GM18520 (cell line): ENCODE results near the gene CKAP2L.

Experiments
- ATAC-seq: cut with Tn5 transposase; IDR thresholded peaks from one replicate; pipeline ENCODE4 v1.9.1; 2021; ENCODE audit not compliant: unreplicated experiment

CKAP2L gene

DNA sequence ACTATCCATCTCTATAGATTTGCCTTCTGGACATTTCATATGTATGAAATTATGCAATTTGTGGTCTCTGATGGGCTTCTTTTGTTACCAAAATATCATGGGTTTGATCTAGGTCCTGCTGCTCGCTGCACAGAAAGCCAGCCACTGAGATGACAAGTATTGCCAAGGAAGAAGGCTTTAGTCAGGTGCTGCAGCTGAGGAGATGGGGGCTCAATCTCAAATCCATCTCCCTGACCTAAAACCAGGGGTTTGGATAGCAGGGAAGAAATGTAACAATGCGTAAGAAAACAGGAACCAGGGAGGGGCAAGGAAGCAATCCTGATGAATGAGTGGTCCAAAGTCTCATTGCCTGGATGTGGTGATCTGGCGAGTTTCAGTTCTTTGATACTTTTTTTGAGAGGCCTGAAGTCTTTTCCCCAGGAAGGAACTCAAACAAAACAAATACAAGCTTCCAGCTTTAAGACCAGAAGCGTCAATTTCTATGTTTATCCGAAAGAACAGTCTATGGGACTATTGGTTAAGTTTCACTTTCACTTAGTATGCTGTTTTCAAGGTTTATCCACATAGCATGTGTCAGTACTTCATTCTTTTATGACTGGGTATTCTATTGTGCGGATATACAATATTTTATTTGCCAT is 3.4 kb upstream of the CKAP2L start:
- ATAC-seq = no peak

DNA sequence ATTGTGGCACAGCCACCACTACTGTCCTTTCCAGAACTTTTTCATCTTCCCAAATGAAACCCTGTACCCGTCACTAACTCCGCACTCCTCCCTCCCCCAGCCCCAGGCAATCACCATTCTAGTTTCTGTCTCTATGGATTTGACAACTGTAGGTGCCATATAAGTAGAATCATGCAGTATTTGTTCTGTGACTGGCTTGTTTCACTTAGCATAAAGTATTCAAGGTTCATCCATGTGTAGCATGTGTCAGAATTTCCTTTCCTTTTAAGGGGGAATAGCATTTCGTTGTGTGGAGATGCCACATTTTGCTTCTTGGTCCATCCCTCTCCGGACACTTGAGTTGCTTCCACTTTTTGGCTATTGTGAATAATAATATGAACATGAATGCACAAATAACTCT is 842 bp upstream of the CKAP2L start:
- ATAC-seq = no peak

DNA sequence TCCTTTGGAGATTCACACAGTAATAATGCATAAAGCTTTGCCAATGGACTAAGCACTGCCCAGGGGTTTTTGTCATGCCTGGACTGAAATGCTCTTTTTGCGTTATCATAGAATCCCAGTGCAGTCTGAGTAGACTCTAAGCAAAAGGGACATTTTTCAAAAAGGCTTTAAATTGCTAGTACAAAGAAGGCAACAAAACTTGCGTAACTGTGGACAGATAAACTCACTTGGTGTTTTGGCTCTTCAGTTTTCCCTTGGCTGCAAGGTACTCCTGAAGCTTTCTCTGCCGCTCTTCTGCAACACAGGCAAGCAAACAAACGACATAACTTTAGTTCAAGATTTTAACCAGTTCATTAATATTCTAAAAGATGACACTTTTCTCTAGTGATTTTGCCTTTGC is 2.1 kb downstream of the CKAP2L start:
- ATAC-seq = no peak

DNA sequence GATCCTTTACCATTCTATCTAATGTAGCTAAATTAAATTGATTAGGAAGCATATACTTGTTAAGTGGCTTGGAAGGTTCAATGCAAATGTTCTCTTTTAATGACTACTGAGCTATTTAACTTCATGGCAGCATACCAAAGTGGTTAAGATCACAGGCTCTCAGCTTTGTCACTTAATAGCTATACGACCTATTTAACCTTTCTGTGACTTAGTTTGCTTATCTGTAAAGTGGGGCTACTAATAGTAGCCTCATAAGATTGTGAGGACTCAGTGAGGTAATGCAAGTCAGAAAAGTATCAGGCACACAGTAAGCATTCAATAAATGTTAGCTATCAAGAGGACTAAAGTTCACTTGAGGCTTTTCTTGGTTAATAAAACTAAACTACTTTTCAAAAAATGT is 4.3 kb downstream of the CKAP2L start:
- no peak for ATAC-seq

DNA sequence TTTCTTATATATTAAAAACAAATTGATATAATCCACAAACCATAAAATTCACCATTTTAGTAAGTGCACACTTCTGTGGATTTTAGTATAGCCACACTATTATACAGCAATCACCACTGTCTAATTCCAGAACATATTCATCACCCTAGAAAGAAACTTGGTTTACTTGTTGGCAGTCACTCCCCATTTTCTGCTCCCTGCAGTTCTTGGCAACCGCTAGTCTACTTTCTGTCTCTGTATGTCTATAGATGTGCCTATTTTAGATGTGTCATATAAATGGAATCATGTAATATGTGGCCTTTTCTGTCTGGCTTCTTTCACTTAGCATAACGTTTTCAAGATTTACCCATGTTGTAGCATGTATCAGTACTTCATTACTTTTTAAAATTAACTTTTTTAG is 5.7 kb downstream of the CKAP2L start:
- ATAC-seq = no peak

DNA sequence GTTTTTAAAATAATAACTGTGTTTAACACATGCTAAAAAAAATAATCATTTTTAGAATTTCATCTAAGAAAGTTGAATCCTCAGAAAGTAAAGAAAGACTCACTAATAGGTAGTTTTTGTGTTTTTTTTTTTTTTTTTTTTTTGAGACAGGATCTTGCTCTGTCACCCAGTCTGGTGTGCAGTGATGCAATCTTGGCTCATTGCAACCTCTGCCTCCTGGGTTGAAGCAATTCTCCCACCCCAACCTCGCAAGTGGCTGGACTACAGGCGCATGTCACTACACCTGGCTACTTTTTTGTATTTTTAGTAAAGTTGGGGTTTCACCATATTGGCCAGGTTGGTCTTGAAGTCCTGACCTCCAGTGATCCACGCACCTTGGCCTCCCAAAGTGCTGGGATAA is 7.1 kb downstream of the CKAP2L start:
- no peak for ATAC-seq

DNA sequence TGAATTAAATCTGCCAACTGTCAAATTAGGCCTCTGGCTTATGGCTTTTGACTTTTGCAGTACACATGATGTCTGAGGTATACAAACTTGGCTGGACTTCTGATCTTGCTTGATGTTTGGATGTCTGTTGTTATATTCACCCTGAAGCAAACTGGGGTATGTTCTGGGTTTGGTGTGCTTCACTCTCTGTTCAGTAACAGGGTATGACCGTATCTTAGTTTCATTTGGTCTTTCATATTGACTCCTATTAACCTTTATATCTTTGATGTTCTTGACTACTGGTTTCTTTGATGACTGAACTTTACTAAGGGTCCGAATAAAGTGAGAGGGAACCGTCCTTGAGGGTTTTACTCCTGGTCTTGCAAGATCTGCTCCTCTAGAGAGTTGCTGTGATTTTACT is 8.2 kb downstream of the CKAP2L start:
- no peak for ATAC-seq

DNA sequence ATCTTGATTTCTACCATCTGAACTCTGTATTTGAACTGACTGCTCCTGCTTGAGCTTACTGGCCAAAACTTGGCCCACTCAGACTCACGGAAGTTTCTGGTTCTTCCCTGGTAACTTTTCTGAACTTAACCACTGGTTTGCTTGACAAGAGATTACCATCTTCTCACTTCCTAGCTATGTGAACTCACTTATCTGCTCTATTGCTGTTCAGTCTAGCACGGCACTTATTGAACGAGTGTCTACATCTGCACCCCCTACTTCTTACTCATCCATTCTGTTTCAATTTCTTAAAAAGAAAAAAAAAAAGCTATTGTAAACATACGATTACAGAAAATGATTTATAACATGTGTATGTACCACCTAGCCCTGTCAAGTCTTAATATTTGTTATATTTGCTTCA is 9.0 kb downstream of the CKAP2L start:
- no peak for ATAC-seq

DNA sequence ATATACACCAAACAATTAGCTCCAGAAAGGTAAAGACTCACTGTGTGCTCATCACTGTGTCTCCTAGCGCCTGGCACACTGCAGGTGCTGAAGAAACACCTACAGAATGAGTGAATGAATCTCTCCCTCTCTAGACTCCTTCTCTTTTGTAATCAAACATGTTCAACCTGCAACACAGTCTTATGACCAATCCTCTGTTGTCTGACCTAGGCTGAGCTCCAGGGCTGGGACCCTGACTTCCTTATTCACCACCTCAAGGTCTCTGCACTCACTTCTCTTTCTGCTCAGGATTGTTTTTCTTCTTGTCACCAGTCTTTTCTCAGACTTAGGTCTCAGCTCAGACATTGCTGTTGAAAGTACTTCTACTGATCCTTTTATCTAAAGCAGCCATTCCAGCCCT is 9.8 kb downstream of the CKAP2L start:
- no peak for ATAC-seq

DNA sequence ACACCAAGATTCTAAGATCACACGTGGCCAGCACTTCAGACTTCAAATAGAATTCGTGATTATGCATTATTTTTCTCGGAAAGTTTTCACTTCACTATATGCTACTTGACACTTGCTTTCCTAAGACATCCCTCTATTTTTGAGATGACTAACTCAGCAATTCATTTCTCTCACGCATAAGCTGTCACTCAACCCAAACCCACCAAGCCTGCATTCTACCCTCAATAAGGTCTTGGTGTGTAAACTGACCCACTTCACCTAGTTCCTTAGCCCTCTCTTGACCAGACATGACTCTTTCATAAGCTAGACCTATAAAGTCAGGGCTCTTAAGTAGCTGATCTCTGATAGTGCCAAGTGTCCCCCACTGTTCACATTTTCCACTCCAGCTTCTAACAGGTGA is 11.7 kb downstream of the CKAP2L start:
- no peak for ATAC-seq

DNA sequence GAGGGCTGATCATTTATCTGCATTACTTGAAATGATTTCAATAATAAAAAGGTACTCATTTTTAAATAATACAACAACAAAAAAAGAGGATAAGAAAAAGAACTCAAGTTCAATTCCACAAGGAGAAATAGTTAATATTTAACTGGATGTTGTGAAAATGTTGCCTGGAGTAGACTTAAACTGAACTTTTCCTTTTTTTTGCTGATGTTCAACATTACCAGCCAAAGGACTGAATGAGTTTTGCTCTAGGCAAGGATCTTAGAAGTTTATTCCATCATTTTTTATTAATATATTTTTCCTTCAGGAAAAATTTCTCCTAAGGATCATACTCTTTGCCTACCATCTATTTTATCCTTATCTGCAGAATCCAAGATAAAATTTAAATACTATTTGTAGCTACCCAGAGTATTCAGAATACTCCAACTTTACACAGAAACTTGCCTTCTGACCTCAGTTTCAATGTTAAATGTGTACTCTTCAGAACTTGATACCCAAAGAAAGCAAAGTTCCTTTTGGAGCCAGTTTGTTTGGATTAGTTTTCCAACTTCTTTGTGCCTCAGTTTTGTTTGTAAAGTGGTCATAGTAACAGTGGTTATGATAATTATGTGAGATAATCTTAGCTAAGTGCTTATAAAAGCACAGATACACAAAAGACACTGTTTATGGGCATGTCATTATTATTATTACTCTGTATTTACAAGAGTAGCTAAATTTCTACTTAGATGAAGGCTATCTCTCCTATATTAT is 12.8 kb downstream of the CKAP2L start:
- no peak for ATAC-seq

DNA sequence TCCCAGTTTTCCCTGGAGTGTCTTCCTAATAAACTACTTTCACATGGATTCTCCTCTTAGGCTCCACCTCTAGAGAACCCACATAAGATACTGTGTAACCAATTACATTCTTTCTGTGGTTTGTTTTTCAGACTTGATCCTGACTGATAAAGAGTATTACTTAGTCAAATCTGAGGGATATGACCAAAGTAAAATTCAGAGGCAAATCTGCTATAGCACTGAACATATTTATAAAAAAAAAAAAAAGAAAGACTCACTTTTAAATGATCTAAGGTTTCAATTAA is 13.9 kb downstream of the CKAP2L start:
- ATAC-seq = no peak

DNA sequence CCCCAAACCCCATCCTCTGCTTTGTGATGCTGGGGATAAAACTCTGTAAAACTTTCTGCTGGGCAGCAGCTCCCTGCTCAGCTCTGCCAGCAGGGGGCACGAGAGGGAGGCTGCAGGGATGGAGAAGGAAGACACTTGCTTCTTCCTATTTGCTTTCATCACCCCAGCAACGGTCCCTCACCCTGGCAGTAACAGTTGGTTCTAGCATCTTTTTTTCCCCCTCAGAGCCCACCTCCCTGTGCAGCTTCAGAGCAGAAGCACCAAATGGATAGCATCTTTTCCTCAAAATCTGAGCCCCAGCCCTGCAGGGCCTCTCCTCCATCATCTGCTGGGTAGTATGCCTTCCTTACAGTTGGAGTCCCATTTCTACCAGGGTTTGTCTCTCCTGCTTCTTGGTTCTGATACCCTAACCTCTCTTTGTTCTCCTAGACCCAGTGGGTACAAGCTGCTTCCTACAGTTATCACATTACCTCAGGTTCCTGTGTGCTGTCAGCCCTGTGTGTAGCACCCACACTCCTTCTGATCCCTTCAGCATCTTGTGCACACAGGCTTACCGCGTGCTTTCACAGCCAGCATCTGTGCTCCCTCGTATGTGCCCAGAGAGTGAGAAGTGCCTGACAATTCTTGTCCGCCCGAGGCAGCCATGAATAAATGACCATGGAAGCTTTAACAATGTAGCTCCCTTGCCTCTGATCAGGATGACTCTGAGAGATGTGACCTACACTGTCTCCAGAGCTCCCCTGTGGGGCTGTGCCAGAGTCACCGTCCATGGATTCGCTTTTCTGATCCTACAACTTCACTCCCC is 14.5 kb downstream of the CKAP2L start:
- peak; percentile 44 for ATAC-seq

DNA sequence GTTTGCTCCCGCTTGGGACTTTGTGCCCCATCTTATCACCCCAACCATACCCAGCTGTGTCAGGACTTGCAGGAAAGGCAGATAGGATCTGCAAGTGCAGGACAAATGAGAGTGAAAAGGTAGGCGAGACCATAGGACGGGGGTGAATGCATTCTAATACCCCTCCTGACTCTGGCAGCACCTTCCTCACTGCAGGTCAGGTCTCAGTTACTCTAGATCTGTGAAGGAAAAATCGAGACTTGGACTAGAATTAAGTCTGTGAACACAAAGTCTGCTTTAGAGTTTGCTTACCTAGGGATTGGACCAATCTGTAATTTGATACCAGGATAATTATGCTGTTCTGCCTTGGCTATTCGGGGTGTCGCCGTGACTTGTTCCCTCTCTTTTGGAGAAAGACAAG is 23.9 kb downstream of the CKAP2L start:
- ATAC-seq = no peak

DNA sequence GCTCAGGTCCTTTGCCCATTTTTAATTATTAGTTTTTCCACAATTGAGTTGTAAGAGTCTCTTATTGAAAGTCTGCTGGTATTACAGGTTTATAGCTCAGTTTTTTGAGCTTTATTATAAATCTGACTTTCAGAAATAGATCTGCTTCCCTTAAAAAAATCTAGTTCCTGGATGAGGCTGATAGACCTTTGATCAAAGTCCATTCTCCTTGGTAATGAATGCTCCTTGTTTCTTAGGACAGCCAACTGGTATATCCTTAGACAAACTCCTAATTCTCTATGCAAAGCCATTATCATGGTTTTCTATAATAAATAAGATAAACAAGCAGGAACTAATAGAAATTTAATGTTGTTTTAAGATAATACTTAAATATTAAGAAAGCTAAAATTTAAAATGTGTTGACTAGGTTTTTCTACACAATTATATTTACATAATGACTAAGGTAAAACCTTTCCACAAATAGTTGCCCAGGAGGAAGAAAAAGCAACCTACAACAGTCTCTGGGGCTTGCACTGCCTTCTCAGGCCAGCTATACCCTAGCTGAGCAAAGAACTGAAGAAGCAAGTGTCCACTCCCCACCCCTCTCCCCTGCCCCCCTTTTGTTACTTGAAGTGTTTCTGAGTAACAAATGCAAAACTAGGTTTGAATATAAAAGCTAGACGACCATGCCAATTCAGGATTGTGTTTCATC is 26.7 kb downstream of the CKAP2L start:
- no peak for ATAC-seq

DNA sequence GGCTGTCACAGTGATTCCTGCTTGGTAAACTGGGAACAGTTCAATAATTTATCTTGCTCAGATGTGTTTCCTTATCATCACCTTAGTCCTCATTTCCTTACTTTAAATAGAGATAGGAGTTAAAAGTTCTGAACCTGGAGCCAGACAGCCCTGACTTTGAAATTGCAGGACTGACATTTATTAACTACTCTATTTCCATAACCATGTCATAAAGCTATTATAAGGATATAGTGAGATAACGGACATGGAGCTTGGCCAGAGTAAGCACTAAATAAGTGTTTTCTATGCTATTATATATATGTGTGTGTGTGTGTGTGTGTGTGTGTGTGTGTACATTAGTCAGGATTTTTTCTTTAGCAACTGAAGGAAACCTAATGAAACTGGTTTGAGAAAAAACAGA is 30.5 kb downstream of the CKAP2L start:
- no peak for ATAC-seq

DNA sequence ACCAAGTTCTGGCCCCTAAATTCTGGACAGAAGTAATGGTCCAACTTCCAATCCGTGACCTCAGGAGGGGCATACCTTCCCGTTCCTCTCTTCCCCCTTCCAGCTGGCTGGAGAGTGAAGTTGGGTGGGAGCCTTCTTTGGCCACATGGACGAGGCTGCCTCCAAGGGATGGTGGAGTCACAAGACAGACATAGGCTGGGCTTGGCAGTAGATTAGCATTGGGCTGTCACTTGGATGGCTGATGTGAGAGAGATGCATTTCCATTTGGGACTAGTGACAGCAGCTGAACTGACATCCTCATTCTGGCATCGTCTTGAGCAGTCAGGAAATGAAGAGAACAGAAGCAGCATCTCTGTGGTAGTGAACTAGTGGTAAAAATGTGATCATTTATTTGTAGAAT is 31.0 kb downstream of the CKAP2L start:
- ATAC-seq = no peak

DNA sequence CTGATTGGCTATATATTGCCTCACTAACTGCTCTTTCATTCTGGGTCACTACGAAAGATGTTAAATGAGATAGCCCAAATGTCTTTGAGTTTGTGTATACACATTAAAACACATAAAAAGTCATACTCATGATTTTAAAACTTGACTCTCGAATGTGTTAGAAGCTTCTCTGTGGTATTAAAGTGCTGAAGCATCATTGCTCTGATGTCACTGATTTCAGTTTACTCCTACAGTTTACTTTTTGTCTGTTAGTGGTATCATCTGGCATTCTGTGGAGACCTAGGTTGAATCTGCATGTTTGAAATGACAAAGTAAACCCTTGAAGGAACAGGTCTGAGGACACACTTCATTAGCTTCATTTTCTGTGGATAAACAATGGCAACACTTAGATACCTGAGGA is 32.9 kb downstream of the CKAP2L start:
- no peak for ATAC-seq

DNA sequence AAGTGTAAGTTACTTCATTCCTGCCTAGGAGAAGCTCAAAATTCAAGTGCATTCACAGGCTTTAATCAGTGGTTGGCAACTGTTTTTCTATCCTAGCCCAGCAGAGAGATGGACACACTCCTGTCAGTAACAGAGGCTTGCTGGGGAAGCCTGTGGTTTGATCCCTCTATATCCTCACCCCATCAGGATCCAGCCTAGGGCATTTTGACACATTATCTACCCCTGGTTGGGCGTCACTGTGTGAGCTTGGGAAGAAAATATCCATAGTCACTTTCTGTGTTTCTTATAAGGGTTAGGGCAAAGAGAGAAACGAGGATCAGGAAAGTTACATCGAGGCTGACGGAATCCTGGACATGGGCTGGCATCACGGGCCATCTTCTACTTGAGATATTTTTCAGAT is 33.6 kb downstream of the CKAP2L start:
- ATAC-seq = no peak

DNA sequence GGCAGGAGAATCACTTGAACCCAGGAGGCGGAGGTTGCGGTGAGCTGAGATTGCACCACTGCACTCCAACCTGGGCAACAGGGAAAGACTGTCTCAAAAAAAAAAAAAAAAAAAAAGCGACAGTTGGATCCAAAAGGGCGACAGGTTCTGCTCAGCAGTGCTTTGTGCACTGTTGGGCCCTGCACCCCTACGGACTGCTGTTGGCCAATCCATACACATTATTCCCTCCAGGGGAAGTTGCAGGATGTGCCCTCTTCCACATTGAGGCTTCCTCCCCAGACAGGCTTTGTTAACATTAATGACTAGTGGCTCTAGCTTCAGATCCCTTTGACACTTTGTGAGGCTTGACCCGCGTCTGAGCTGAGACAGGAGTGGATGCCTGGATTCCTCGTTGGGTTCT is 34.2 kb downstream of the CKAP2L start:
- no peak for ATAC-seq

DNA sequence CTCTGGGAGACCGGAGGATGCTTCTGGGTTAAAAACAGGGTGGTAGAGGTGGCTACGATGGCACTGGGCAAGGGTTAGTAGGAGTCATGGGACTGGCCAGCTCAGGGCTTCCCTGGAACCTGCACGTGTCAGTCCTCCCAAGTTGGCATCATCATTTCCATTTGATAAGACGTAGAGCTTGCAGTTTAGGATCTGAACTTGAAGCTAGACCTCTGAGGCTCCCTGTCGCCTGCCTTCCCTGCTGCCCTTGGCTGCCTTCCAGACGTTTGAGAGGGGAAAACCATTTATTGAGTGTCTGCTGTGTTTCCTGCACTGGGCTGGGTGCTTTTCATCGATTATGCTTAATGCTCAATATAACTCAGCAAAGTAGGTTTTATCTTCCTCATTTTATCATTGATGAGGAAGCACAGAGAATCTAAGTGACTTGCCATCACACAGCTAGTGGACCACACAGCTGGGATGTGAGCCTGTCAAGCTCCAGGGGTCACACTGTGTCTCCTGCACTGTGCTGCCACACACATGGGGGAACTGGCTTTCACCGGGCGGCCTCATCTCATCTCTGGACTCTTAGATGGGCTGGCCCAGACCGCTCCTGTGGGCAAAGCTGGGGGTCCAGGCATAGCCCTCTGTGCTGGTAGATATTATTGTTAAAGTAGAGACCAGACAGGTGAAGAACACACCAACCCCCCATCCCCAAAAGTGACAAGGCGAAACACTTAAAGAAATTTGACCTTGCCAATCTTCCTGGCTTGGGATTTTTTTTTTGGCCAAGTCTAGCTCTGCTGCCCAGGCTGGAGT is 35.8 kb downstream of the CKAP2L start:
- ATAC-seq = no peak
